Measurements from ENCODE around the gene THAP4. TPM values are rescaled to one million over a fixed set of nuclear protein-coding genes. Genes with fewer than 3 reads are reported as not detected.

THAP4 gene
- total RNA-seq, 1 donor from 2014 or later, result 68.8 TPM

GRCh38 chr2:241540401-241540770 is 96.6 kb downstream of the THAP4 start:
- H3K4me1 ChIP-seq, result peaks cover 27% of the 10 kb centered on the region
- no peaks in the 10 kb centered on the region for H3K9me3 ChIP-seq (replicated peaks)
- H3K27ac ChIP-seq (replicated peaks), result peak overlapping the region; percentile 55
- TF ChIP-seq CTCF (IDR thresholded peaks at IDR 0.05; ENCODE audit: borderline replicate concordance), result no peak
- H3K36me3 ChIP-seq, result no peaks in the 10 kb centered on the region
- DNase-seq, result no peak
- peak overlapping the region; percentile 61 for H3K4me3 ChIP-seq
- H3K27me3 ChIP-seq (ENCODE audit: low read depth), result peaks cover 25% of the 10 kb centered on the region
- intact Hi-C loops (cut with micrococcal nuclease), result no loop called here

GRCh38 chr2:241539616-241540374 is 97.2 kb downstream of the THAP4 start:
- Histone ChIP-seq H3K4me3 (no peak overlapping the region), H3K27me3 (ENCODE audit: low read depth) (peaks cover 22% of the 10 kb centered on the region), H3K27ac (replicated peaks) (peak overlapping the region; percentile 55), H3K4me1 (peaks cover 22% of the 10 kb centered on the region), H3K9me3 (replicated peaks) (no peaks in the 10 kb centered on the region), H3K36me3 (no peaks in the 10 kb centered on the region)
- DNase-seq, result no peak
- intact Hi-C loops (cut with micrococcal nuclease), result no loop called here
- TF ChIP-seq CTCF (IDR thresholded peaks at IDR 0.05; ENCODE audit: borderline replicate concordance), result no peak

GRCh38 chr2:241538838-241539615 is 97.9 kb downstream of the THAP4 start:
- no peaks in the 10 kb centered on the region for H3K36me3 ChIP-seq
- no peak overlapping the region for H3K4me3 ChIP-seq
- intact Hi-C loops (cut with micrococcal nuclease), result no loop called here
- H3K9me3 ChIP-seq (replicated peaks), result no peaks in the 10 kb centered on the region
- no peak overlapping the region for H3K27ac ChIP-seq (replicated peaks)
- H3K27me3 ChIP-seq (ENCODE audit: low read depth), result peaks cover 22% of the 10 kb centered on the region
- TF ChIP-seq CTCF (IDR thresholded peaks at IDR 0.05; ENCODE audit: borderline replicate concordance), result no peak
- DNase-seq, result no peak
- peaks cover 22% of the 10 kb centered on the region for H3K4me1 ChIP-seq

GRCh38 chr2:241535871-241536655 is 100.9 kb downstream of the THAP4 start:
- Histone ChIP-seq H3K4me1 (peaks cover 11% of the 10 kb centered on the region), H3K36me3 (no peaks in the 10 kb centered on the region), H3K27ac (replicated peaks) (no peak overlapping the region), H3K27me3 (ENCODE audit: low read depth) (peaks cover 3% of the 10 kb centered on the region), H3K9me3 (replicated peaks) (no peaks in the 10 kb centered on the region), H3K4me3 (no peak overlapping the region)
- DNase-seq, result no peak
- intact Hi-C loops (cut with micrococcal nuclease), result no loop called here
- TF ChIP-seq CTCF (IDR thresholded peaks at IDR 0.05; ENCODE audit: borderline replicate concordance), result no peak

GRCh38 chr2:241534701-241535375 is 102.1 kb downstream of the THAP4 start:
- TF ChIP-seq CTCF (IDR thresholded peaks at IDR 0.05; ENCODE audit: borderline replicate concordance), result no peak
- H3K4me1 ChIP-seq, result no peaks in the 10 kb centered on the region
- no peak overlapping the region for H3K4me3 ChIP-seq
- H3K27me3 ChIP-seq (ENCODE audit: low read depth), result no peaks in the 10 kb centered on the region
- DNase-seq, result no peak
- H3K36me3 ChIP-seq, result no peaks in the 10 kb centered on the region
- H3K9me3 ChIP-seq (replicated peaks), result no peaks in the 10 kb centered on the region
- intact Hi-C loops (cut with micrococcal nuclease), result no loop called here
- H3K27ac ChIP-seq (replicated peaks), result no peak overlapping the region

All from left ventricle myocardium inferior (tissue), 1 donor.